OCI-LY7 (cell line): ENCODE measurements around the gene OSBPL3. TPM values are rescaled to one million over a fixed set of nuclear protein-coding genes. Genes with fewer than 3 reads are reported as not detected.

ENCODE experiments used
- BruUV-seq: library from RNA; stranded (reverse); fragments of 400-500 nt; replicated peaks from 2 replicates; lab custom pipeline; 2021; lab: Mats Ljungman, UMichigan
- CTCF ChIA-PET: fragments of 300-600 bp; sonication (Branson Sonifier 250); formaldehyde crosslinking; loops from one replicate; lab custom pipeline; 2022; ENCODE audit warnings: antibody characterized with exemption; ENCODE audit not compliant: unreplicated experiment; lab: Charles Lee
- POLR2A ChIA-PET: fragments of 300-600 bp; sonication (Branson Sonifier 250); formaldehyde crosslinking; loops from one replicate; lab custom pipeline; 2022; ENCODE audit warnings: antibody characterized with exemption; lab: Charles Lee
- DNase-seq: peaks from one replicate; pipeline ENCODE4 v3.0.0-alpha.2; 2015; ENCODE audit warnings: low spot score
- H2AFZ ChIP-seq: fragments of 200-600 bp; sonication (generic), shearing (Covaris generic); 2 replicates; pipeline ENCODE4 v1.6.1; 2014; ENCODE audit warnings: mild to moderate bottlenecking, antibody characterized with exemption, low read length, moderate library complexity
- H3K27ac ChIP-seq: fragments of 200-600 bp; sonication (generic); 2 replicates; pipeline ENCODE4 v1.5.1; 2014; ENCODE audit warnings: mixed run types, low read depth, mild to moderate bottlenecking, moderate library complexity, low read length, inconsistent platforms; ENCODE audit not compliant: poor library complexity, severe bottlenecking
- H3K36me3 ChIP-seq: fragments of 200-600 bp; sonication (generic); 2 replicates; pipeline ENCODE4 v1.6.1; 2014; ENCODE audit warnings: mild to moderate bottlenecking, antibody characterized with exemption, low read length, moderate library complexity, mixed read lengths; ENCODE audit not compliant: insufficient read depth
- H3K4me1 ChIP-seq: fragments of 200-600 bp; sonication (generic); 2 replicates; pipeline ENCODE4 v1.5.1; 2014; ENCODE audit warnings: mild to moderate bottlenecking, low read length; ENCODE audit not compliant: insufficient read depth, poor library complexity, severe bottlenecking
- H3K4me2 ChIP-seq: fragments of 200-600 bp; sonication (generic); 2 replicates; pipeline ENCODE4 v1.6.1; 2014; ENCODE audit warnings: mild to moderate bottlenecking, low read length
- H3K4me3 ChIP-seq: fragments of 200-600 bp; sonication (generic); 2 replicates; pipeline ENCODE4 v1.5.1; 2014; ENCODE audit warnings: mild to moderate bottlenecking, low read depth, low read length; ENCODE audit not compliant: poor library complexity, severe bottlenecking
- H3K79me2 ChIP-seq: fragments of 200-600 bp; sonication (generic); 2 replicates; pipeline ENCODE4 v1.6.1; 2016; ENCODE audit warnings: low read depth, mild to moderate bottlenecking, low read length, moderate library complexity, mixed read lengths; ENCODE audit not compliant: insufficient read depth
- H3K9me2 ChIP-seq: fragments of 200-600 bp; sonication (generic); 2 replicates; pipeline ENCODE4 v1.6.1; 2016; ENCODE audit warnings: mild to moderate bottlenecking, low read length, mixed read lengths; ENCODE audit not compliant: insufficient read depth
- H3K9me3 ChIP-seq: fragments of 200-600 bp; sonication (generic); 2 replicates; pipeline ENCODE4 v1.6.1; 2014; ENCODE audit warnings: mild to moderate bottlenecking, mixed run types, low read length, mixed read lengths
- H4K20me1 ChIP-seq: fragments of 200-600 bp; sonication (generic); 2 replicates; pipeline ENCODE4 v1.6.1; 2014; ENCODE audit warnings: mild to moderate bottlenecking, antibody characterized with exemption, low read length, moderate library complexity, mixed read lengths; ENCODE audit not compliant: insufficient read depth
- EZH2phosphoT487 ChIP-seq: fragments of 200-600 bp; sonication (generic); IDR thresholded peaks from 2 replicates; pipeline ENCODE4 v1.6.1; 2018; ENCODE audit warnings: low read depth, borderline replicate concordance, mild to moderate bottlenecking, mixed run types, antibody characterized with exemption, low read length, moderate library complexity, mixed read lengths
- intact Hi-C: fragments of 100-400 bp; cut with micrococcal nuclease; formaldehyde crosslinking; loops from one replicate; pipeline ENCODE4 v1.10.0; 2022; ENCODE audit not compliant: unreplicated experiment
- total RNA-seq, 2 experiments: library from RNA; depleted of rRNA in 1 of 2; stranded (reverse); fragments of >200 nt in 1 of 2; shearing (Covaris generic) in 1 of 2; gene quantifications; 2 replicates each; pipeline ENCODE4 v1.2.3, GENCODE V29; 2014 to 2022
- TF ChIP-seq, protein P1 (sequence below): fragments of 200-600 bp; sonication (generic); conservative IDR thresholded peaks from 2 replicates; pipeline ENCODE4 v1.5.1; 2014; ENCODE audit warnings: mild to moderate bottlenecking, antibody characterized with exemption, low read length, moderate library complexity, mixed read lengths

OSBPL3 gene
- total RNA-seq, 2 experiments from 2014 or later = 28.7 to 79.9 TPM

DNA sequence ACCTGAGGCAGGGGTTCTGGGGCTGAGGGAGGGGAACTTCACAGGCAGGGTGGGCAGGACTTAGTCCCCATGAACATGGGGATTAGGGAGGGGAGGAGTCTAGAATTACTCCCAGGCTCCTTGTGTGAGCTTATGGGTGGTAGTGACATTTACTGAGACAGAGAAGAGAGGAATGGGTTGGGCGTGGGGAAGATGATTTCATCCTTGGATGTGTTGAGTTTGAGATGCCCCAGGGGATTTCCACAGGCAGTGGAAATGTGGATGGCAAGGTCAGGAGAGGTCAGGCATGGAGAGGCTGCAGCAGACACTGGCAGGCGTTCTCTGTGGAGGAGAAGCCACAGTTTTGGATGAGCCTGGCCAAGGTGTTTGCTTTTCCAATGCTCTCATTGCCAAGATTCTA, 196.3 kb downstream of the OSBPL3 start:
- Histone ChIP-seq H3K4me1 (peaks cover 7% of the 10 kb centered on the region), H3K9me3 (peaks cover 14% of the 10 kb centered on the region), H3K79me2 (no peaks in the 10 kb centered on the region), H3K4me2 (no peak overlapping the region), H3K4me3 (no peak overlapping the region), H3K27ac (no peak overlapping the region), H4K20me1 (no peaks in the 10 kb centered on the region), H3K36me3 (peaks cover 11% of the 10 kb centered on the region; the same call in 1 of the 2 replicates), H3K9me2 (no peaks in the 10 kb centered on the region), H2AFZ (no peak overlapping the region)
- no TSS peak for BruUV-seq
- CTCF ChIA-PET = no interaction called here
- intact Hi-C loops = no loop called here
- TF ChIP-seq EZH2phosphoT487 = no peak
- TF ChIP-seq, protein P1, sequence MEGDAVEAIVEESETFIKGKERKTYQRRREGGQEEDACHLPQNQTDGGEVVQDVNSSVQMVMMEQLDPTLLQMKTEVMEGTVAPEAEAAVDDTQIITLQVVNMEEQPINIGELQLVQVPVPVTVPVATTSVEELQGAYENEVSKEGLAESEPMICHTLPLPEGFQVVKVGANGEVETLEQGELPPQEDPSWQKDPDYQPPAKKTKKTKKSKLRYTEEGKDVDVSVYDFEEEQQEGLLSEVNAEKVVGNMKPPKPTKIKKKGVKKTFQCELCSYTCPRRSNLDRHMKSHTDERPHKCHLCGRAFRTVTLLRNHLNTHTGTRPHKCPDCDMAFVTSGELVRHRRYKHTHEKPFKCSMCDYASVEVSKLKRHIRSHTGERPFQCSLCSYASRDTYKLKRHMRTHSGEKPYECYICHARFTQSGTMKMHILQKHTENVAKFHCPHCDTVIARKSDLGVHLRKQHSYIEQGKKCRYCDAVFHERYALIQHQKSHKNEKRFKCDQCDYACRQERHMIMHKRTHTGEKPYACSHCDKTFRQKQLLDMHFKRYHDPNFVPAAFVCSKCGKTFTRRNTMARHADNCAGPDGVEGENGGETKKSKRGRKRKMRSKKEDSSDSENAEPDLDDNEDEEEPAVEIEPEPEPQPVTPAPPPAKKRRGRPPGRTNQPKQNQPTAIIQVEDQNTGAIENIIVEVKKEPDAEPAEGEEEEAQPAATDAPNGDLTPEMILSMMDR = no peak
- DNase-seq = no peak
- POLR2A ChIA-PET = interaction anchor here (0.6 kb wide), 1 partner anchor 312 kb away, joined by 4 read pairs; no protein-coding TSS in a partner anchor

DNA sequence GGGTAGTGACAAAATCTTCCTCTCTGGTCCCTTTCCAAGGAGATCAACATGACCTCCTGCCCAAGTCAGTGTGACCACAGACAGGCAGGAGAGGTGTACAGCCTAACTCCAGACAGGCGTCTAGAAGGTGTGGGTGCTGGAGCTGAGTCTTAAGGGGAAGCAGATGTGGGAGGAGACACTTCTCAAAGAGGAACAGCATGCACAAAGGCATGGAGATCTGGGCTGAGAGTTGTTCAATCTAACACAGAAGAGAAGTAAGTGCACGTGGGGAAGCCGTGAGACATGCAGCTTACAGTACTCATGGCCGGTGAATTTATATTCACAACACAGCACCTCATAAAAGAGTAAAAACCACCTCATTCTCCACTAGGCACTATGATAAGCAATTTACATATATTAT, 198.9 kb downstream of the OSBPL3 start:
- Histone ChIP-seq H3K4me1 (peaks cover 8% of the 10 kb centered on the region), H3K4me2 (no peak overlapping the region)

DNA sequence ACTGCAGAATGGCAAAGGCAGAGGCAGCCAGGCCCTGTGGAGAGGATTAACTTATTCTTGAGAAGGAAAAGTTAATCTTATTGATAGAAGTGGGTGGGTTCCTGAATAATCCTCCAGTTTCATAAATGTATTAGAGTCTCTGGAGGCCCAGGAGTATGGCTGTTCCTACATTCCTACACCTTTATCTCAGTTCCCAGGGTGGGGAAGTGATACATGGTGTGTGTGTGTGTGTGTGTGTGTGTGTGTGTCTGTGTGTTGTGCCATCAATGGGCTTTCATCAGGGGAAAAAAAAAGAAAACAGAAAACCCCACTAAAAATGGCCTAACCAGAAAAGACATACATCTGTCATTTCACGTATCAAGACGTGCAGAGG, 200.7 kb downstream of the OSBPL3 start:
- Histone ChIP-seq H3K4me3 (no peak overlapping the region), H3K79me2 (no peaks in the 10 kb centered on the region), H3K4me2 (no peak overlapping the region), H4K20me1 (no peaks in the 10 kb centered on the region), H3K4me1 (peaks cover 8% of the 10 kb centered on the region), H3K9me3 (0 out of 2 replicates have a peak, but pooled peaks cover 6% of the 10 kb centered on the region), H3K27ac (no peak overlapping the region), H3K36me3 (peaks cover 11% of the 10 kb centered on the region; the same call in 1 of the 2 replicates), H3K9me2 (no peaks in the 10 kb centered on the region), H2AFZ (no peak overlapping the region)
- no TSS peak for BruUV-seq
- intact Hi-C loops = no loop called here
- DNase-seq = no peak
- CTCF ChIA-PET = interaction anchor here (0.6 kb wide), 1 partner anchor 203 kb away, joined by 3 read pairs; no protein-coding TSS in a partner anchor
- no peak for TF ChIP-seq EZH2phosphoT487
- TF ChIP-seq, protein P1 = no peak
- POLR2A ChIA-PET = interaction anchor here (1.2 kb wide), 1 partner anchor 33 kb away, joined by 3 read pairs; no protein-coding TSS in a partner anchor

More for the DNA sequence above, 198.9 kb downstream of the OSBPL3 start:
- DNase-seq = no peak
- intact Hi-C loops = no loop called here
- ChIA-PET POLR2A (no interaction called here), CTCF (no interaction called here)
- Histone ChIP-seq H3K79me2 (no peaks in the 10 kb centered on the region), H2AFZ (no peak overlapping the region), H3K9me2 (no peaks in the 10 kb centered on the region), H3K9me3 (0 out of 2 replicates have a peak, but pooled peaks cover 6% of the 10 kb centered on the region), H3K36me3 (peaks cover 11% of the 10 kb centered on the region; the same call in 1 of the 2 replicates), H3K27ac (no peak overlapping the region), H3K4me3 (no peak overlapping the region), H4K20me1 (no peaks in the 10 kb centered on the region)
- no TSS peak for BruUV-seq
- no peak for TF ChIP-seq EZH2phosphoT487
- TF ChIP-seq, protein P1 = no peak
